CD1c-positive myeloid dendritic cell (primary cell): ENCODE data around the gene SLC4A7.
"Not testable (repeated sequence)": the region's sequence is repeated elsewhere in the genome, so short reads cannot be mapped to it uniquely, and the experiment has no call there.

Experiments
- DNase-seq: peaks from one replicate; pipeline ENCODE4 v3.0.0-alpha.2; 2016; ENCODE audit errors: extremely low spot score

Gene SLC4A7

GRCh38 chr3:27429909-27430308 lies 54.3 kb downstream of the SLC4A7 start:
- DNase-seq = no peak

- no peak for DNase-seq
Observed at GRCh38 chr3:27428446-27428845, 55.7 kb downstream of the SLC4A7 start.

GRCh38 chr3:27426926-27427325 lies 57.3 kb downstream of the SLC4A7 start:
- DNase-seq = no peak

GRCh38 chr3:27425896-27426565 lies 58.2 kb downstream of the SLC4A7 start:
- no peak for DNase-seq

- DNase-seq = not testable (repeated sequence)
Observed at GRCh38 chr3:27424812-27425521, 59.2 kb downstream of the SLC4A7 start.

GRCh38 chr3:27423463-27423862 lies 60.7 kb downstream of the SLC4A7 start:
- DNase-seq = no peak

GRCh38 chr3:27422617-27423016 lies 61.6 kb downstream of the SLC4A7 start:
- DNase-seq = no peak

GRCh38 chr3:27415202-27415601 lies 69.0 kb downstream of the SLC4A7 start:
- DNase-seq = no peak

GRCh38 chr3:27392950-27393679 lies 91.1 kb downstream of the SLC4A7 start:
- DNase-seq = no peak

- DNase-seq = not testable (repeated sequence)
Observed at GRCh38 chr3:27392414-27392813, 91.8 kb downstream of the SLC4A7 start.

- DNase-seq = no peak
Observed at GRCh38 chr3:27391796-27392195, 92.4 kb downstream of the SLC4A7 start.

- DNase-seq = no peak
Observed at GRCh38 chr3:27387625-27388024, 96.6 kb downstream of the SLC4A7 start.

GRCh38 chr3:27385504-27385903 lies 98.7 kb downstream of the SLC4A7 start:
- no peak for DNase-seq

GRCh38 chr3:27384191-27384590 lies 100.0 kb downstream of the SLC4A7 start:
- DNase-seq = no peak

GRCh38 chr3:27380433-27381357 lies 103.5 kb downstream of the SLC4A7 start:
- no peak for DNase-seq

- DNase-seq = no peak
Observed at GRCh38 chr3:27378331-27378730, 105.9 kb downstream of the SLC4A7 start.

GRCh38 chr3:27376109-27376772 lies 107.9 kb downstream of the SLC4A7 start:
- no peak for DNase-seq

GRCh38 chr3:27368831-27369607 lies 115.2 kb downstream of the SLC4A7 start, which contains the start of gene NEK10:
NEK10 (minus strand) TSS chr3:27369383; CDS start chr3:27352882, 16,501 bp downstream.
- peak; percentile 94 for DNase-seq

- no peak for DNase-seq
Observed at GRCh38 chr3:27366062-27366591, 118.1 kb downstream of the SLC4A7 start.
